Right ventricle myocardium superior (tissue), 1 donor: Measurements from ENCODE around the gene OR9G4. TPM values are rescaled to one million over a fixed set of nuclear protein-coding genes. Genes with fewer than 3 reads are reported as not detected.

Experiments
- microRNA-seq: library from miRNA; unstranded; fragments of <30 nt; microRNA quantifications from one replicate; pipeline ENCODE4 v1.2.0, GENCODE V29; 2020
- total RNA-seq: library from RNA; stranded (reverse); fragmentation: NEBNext Ultra II Directional; extraction: Animal tissue kit (Norgen Biotek cat#: 25700); gene quantifications from one replicate; pipeline ENCODE4 v1.2.1, GENCODE V29; 2021
- donor health status: DM: no; HTN: yes; CAD: no; lungs with severe emphysema.

The OR9G4 gene
- total RNA-seq, 1 donor from 2014 or later = not detected

Small RNAs within 50 kb of the gene (microRNA-seq; reads per million reads assigned to microRNA genes)
- gene MIR6128 = not detected

Other genes starting within 250 kb of the OR9G4 start
- gene OR5M11, start 205.4 kb downstream of the OR9G4 start, total RNA-seq = not detected
- gene OR5M10, start 171.0 kb downstream of the OR9G4 start, total RNA-seq = not detected
- gene OR5M1, start 133.8 kb downstream of the OR9G4 start, total RNA-seq = not detected
- gene OR5AP2, start 106.3 kb downstream of the OR9G4 start, total RNA-seq = not detected
- not detected for gene OR5AR1, start 85.0 kb downstream of the OR9G4 start, total RNA-seq
- gene OR9G1, start 49.6 kb downstream of the OR9G4 start, total RNA-seq = not detected
- not detected for gene OR5AK2, start 240.2 kb upstream of the OR9G4 start, total RNA-seq